ENCODE data around the gene KNSTRN.

KNSTRN gene

GRCh38 chr15:40405501-40406381 lies 23.2 kb downstream of the KNSTRN start, which contains the start of gene IVD:
Gene IVD (plus strand): TSS chr15:40405795. CDS start chr15:40405828, 33 bp downstream.
- peak; percentile 95 for DNase-seq

- no peak for DNase-seq
Measured at GRCh38 chr15:40407330-40407990, 24.9 kb downstream of the KNSTRN start.

- no peak for DNase-seq
Measured at GRCh38 chr15:40409366-40409765, 26.8 kb downstream of the KNSTRN start.

- DNase-seq: no peak
Measured at GRCh38 chr15:40410476-40410875, 28.0 kb downstream of the KNSTRN start.

GRCh38 chr15:40412095-40412759 lies 29.7 kb downstream of the KNSTRN start:
- no peak for DNase-seq

GRCh38 chr15:40413036-40413435 lies 30.5 kb downstream of the KNSTRN start:
- no peak for DNase-seq

GRCh38 chr15:40414816-40415215 lies 32.3 kb downstream of the KNSTRN start:
- DNase-seq: no peak

GRCh38 chr15:40415226-40415625 lies 32.7 kb downstream of the KNSTRN start:
- no peak for DNase-seq

GRCh38 chr15:40416056-40416455 lies 33.5 kb downstream of the KNSTRN start:
- no peak for DNase-seq

GRCh38 chr15:40418126-40418525 lies 35.6 kb downstream of the KNSTRN start:
- no peak for DNase-seq

GRCh38 chr15:40420071-40420713 lies 37.7 kb downstream of the KNSTRN start:
- DNase-seq: no peak

- no peak for DNase-seq
Measured at GRCh38 chr15:40420793-40421192, 38.3 kb downstream of the KNSTRN start.

GRCh38 chr15:40421246-40422157 lies 39.0 kb downstream of the KNSTRN start:
- DNase-seq: peak; percentile 52

- DNase-seq: no peak
Measured at GRCh38 chr15:40424483-40425115, 42.1 kb downstream of the KNSTRN start.

GRCh38 chr15:40425681-40426080 lies 43.2 kb downstream of the KNSTRN start:
- no peak for DNase-seq

GRCh38 chr15:40427188-40427587 lies 44.7 kb downstream of the KNSTRN start:
- DNase-seq: no peak

GRCh38 chr15:40428185-40428584 lies 45.7 kb downstream of the KNSTRN start:
- no peak for DNase-seq

GRCh38 chr15:40429068-40429710 lies 46.7 kb downstream of the KNSTRN start:
- no peak for DNase-seq

- peak; percentile 41 for DNase-seq
Measured at GRCh38 chr15:40430271-40430805, 47.8 kb downstream of the KNSTRN start.

GRCh38 chr15:40435023-40435709 lies 52.6 kb downstream of the KNSTRN start:
- DNase-seq: no peak
